ENCODE data around the gene MECR.
"Not testable (repeated sequence)": the region's sequence is repeated elsewhere in the genome, so short reads cannot be mapped to it uniquely, and the experiment has no call there.

MECR gene

DNA sequence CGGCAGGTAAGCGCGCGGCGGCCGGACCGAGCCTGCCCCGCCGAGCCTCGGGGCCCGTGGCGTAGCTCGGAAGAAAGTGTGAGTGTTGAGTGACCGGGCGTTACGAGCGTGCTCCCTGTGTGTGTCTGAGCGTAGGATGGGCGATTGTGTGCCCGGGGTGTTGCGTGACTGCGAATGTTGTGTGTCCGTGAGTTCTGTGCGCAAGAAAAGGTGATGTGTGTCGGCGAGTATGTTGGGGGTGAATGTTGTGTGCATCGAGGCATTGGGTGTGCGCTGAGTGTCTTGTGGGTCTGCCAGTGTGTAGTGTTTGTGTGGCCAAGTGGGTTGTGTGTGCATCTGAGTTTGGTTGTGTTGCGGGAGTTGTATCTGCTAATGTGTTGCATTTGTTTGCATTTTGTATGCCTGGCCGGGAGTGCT is 6.0 kb upstream of the MECR start:
- DNase-seq: peak in 2 of 51 donors; percentile 19 to 59

DNA sequence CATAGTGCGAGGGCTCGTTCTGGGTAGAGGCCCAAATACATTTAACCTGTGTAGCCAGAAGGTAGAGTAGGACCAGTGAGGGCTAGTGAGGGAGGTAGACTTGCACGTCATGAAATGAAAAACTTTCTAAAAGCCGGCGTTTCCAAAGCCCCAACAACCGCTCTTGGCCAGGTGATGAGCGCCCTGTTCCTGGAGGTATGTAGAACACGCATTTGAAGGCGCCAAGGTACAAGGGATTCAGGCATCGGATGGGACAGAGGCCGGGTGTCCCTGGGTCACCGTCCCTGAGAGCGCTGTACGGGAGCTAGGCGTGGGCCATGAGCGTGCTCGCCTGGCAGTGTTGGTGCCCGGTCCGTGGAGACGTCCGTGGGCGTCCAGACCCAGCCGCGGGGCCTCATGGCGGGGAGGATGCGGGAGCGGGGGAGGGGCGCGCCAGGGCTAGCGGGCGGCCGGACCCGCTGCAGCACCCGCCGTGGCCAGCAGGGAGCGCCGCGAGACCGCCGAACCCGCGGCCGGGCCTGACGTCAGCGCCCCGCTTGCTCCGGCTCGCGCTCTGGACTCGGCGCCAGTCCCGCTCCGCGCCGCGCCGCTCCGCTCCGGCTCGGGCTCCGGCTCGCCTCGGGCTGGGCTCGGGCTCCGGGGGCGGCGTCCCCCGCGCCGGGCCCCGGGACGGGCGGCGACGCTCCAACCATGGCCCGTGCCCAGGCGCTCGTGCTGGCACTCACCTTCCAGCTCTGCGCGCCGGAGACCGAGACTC is 5.4 kb upstream of the MECR start, which contains the start of gene PTPRU:
Gene PTPRU, plus strand, starts transcription at position 568 of the 757 bp plus-strand sequence. Its CDS starts 123 bp downstream, at position 691.
- peak in 48 of 51 donors; percentile 29 to 87 (median 58) for DNase-seq

GRCh38 chr1:29234881-29235280 is 4.1 kb upstream of the MECR start:
- DNase-seq: not testable (repeated sequence)

GRCh38 chr1:29234471-29234870 is 3.7 kb upstream of the MECR start:
- DNase-seq: no peak

DNA sequence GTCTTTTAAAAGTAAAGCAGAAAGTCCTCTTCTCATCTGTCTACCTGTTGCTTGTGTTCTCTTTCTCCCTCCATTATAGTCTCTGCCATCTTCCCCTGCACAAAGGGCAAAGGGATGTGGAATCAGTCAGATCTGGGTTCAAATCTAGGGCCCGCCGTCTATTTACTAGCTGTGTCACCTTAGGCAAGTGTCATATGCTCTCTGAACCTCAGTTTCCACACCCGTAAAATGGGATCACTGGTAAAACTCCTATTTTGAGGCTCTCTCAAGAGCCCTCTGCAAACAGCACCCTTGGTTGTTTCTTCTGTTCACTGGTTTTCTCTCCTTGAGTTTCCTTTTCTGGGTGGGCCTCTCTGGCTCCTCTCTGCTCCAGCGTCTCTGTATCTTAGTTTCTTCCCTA is 3.0 kb upstream of the MECR start:
- no peak for DNase-seq

GRCh38 chr1:29232387-29232786 is 1.7 kb upstream of the MECR start:
- no peak for DNase-seq

DNA sequence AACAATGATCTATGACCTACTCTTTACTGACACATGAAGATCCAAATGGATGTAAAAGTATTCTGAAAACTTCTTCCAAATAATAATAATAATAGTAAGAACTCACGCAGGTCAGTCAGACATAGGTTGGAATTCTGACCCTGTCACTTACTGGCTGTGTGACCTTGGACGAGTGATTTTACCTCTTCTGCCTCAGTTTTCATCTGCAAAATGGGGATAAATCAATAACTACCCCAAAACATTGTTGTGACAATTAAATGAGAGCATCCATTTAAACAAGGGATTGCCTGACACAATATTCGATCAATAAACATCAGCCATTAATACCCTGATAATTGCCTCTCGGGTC is 556 bp downstream of the MECR start:
- no peak for DNase-seq

DNA sequence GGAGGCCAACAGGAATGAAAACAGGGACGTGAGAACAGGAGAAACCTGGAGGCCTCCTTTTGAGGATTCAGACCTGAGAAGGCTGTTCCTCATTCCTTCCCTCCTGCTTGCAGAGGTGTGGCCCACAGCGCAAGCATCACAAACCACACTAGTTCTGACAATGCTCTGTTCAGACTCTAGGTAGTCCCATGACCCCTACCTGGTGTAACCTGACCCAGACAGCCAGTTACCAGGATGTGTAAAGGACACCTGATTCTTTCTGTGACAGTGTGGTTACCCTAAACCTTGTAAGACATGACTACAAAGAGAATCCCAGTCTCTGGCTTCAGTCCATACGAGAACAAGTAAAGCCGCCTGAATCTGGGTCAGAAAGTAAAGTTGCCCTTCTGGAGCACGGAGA is 3.2 kb downstream of the MECR start:
- no peak for DNase-seq

DNA sequence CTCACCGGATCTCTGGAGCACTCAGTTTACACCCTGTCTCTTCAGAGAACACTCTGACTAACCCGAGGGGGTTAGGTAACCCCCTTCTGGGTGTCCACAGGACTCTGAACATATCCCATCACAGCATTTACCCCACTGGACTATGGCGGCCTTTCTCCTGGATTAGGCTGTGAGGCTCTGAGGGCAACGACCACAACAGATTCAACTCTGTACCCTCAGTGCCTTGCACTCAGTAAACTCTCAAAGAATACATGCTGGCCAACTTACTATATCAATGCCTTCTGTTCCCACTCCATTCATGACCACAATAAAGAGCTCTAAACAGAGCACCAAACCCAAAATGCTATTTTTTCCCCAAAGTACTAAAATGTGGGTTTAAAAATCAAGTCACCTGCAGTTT is 5.4 kb downstream of the MECR start:
- DNase-seq: no peak

DNA sequence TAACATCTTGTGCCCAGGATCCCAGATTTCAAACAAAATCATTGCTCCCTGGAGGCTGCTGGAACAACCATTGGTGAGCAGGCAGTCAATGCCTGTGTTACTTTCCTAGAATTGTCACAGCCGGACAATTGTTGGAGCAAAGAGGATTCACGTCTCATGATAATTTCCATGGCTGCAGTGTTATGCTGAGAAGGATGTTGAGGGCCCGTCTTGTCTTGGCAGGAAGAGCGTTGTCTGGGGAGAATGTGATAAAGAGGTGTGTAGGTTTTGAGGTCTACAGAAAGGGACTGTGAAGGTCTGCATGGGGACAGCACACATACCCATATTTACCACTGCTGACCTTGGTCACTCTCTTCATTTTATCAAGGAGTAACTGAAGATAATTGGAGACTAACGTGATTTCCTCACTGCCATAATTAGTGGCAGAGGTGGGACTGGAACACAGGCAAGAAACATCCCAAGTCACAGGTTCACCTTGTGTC is 6.3 kb downstream of the MECR start:
- DNase-seq: no peak

DNA sequence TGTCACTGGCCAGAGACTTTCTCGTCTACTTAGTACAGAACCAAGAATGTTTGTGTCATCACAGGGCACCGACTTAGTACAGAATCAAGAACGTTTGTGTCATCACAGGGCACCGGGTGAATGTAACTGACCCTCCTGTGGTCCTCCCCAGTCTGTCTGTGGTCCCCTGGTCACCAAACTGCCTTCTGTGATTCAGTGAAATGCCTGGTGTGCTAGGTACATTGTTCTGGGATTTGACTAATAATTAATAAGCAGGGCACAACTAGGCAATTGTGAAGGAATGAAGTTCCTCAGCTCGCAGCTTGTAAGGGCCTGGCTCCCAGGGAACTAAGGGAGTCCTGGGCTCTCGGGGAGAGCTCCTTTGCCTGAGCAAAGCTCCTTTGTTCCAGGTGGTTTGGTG is 7.2 kb downstream of the MECR start:
- no peak for DNase-seq

DNA sequence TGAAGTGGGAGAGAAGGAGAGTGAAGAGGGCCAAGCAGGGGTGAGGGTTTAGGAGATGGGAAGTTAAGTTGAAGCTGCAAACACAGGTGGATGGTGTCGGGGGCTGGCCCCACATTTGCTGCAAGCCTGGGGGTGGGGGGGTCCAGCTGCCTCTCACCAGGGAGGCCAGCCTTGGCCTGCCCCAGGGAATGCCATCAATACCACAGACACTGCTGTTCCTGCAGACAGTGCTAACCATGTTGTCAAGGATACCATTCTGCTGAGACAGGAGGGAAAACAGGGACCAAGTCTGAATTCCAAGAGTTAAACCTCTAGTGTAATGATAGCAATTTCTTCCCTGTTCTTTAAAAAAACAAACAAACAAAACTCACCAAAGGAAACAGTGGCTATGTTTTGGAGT is 8.0 kb downstream of the MECR start:
- DNase-seq: no peak

GRCh38 chr1:29222260-29222659 is 8.5 kb downstream of the MECR start:
- DNase-seq: peak in 1 of 51 donors; percentile 15

GRCh38 chr1:29221296-29221695 is 9.4 kb downstream of the MECR start:
- no peak for DNase-seq

DNA sequence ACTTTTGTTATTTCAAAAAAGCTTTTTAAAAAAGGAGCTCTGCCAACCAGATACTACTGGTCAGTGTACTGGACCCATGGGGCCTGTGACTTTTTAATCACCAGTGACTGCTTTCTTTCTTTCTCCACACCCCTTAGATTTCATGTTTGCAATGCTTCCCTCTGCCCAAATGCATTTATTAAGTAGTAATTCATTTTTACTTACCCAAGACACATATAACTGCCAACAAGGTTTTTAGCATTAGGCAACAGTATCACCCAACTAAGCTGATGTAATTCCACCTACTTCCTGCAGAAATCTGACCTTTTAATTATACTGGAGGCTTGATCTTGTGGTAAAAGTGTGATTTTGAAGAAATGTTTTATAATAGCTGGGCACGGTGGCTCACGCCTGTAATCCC is 12.5 kb downstream of the MECR start:
- no peak for DNase-seq

GRCh38 chr1:29217633-29218032 is 13.1 kb downstream of the MECR start:
- no peak for DNase-seq

GRCh38 chr1:29213055-29213454 is 17.7 kb downstream of the MECR start:
- peak in 2 of 51 donors; percentile 23 to 39 for DNase-seq

GRCh38 chr1:29211086-29212030 is 19.4 kb downstream of the MECR start:
- DNase-seq: peak in 1 of 51 donors; percentile 5

DNA sequence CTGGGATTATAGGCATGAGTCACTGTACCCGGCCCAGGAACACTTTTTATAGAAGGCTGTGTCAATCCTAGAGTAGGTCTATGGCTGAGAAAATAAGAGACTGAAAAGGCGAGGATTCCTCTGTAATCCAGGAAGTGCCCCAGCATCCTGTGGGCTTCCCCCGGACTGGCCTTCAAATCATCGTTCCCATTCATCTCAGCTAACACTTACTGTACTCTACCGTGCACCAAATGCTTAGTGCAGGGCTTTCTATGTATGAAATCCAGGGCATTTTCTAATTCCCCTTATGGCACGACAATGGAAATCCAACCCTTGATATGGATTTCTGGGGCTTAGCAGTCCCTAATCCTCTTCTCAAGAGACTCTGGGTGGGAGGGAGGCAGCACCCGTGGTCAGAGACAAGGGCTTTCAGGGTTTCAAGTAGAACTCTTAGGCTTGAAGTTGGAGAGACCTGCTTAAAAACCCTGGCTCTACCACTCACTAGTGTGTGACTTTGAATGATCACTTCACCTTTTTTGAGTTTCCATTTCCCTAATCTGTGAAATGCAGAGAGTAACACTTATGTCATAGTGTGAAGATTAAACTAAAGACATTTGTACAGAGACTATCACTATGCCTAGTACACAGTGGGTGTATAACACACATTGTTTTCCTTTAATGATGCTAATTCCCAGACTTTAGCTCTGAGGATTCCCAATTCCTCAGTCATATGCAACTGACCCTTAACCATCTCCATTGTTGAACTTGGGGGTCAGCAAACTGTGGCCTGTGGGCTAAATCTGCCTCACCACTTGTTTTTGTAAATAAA is 20.3 kb downstream of the MECR start:
- no peak for DNase-seq

- DNase-seq: no peak
Measured at GRCh38 chr1:29209173-29209572, 21.6 kb downstream of the MECR start.

GRCh38 chr1:29208442-29208841 is 22.3 kb downstream of the MECR start:
- DNase-seq: no peak
